GM18951 (cell line): ENCODE results near the gene GPR183.

Experiments used
- POLR2A ChIP-seq: IDR thresholded peaks from 4 replicates; pipeline ENCODE4 v1.6.1; 2011; ENCODE audit warnings: mild to moderate bottlenecking; ENCODE audit not compliant: insufficient read length, insufficient read depth; ENCODE audit errors: extremely low read depth
- in situ Hi-C: fragments of 300-500 bp; cut with MboI; formaldehyde crosslinking; loops from one replicate; pipeline ENCODE4 v1.12.0; 2022; ENCODE audit warnings: low sequenced_read_pairs, mixed read lengths, inconsistent platforms; ENCODE audit not compliant: unreplicated experiment

The GPR183 gene

GRCh38 chr13:99307247-99307646, at the start of gene GPR183:
Gene GPR183, minus strand, starts transcription at chr13:99307399. Its CDS starts 11,254 bp downstream, at chr13:99296145.
- TF ChIP-seq POLR2A, result no peak
- in situ Hi-C loops, result no loop called here

GRCh38 chr13:99356262-99357091, 49.3 kb upstream of the GPR183 start:
- TF ChIP-seq POLR2A, result no peak
- in situ Hi-C loops, result no loop called here

- in situ Hi-C loops, result no loop called here
- no peak for TF ChIP-seq POLR2A
Observed at GRCh38 chr13:99356012-99356261, 48.7 kb upstream of the GPR183 start.

GRCh38 chr13:99355267-99356011, 48.2 kb upstream of the GPR183 start:
- in situ Hi-C loops, result no loop called here
- TF ChIP-seq POLR2A, result no peak

- in situ Hi-C loops, result no loop called here
- no peak for TF ChIP-seq POLR2A
Observed at GRCh38 chr13:99354371-99354951, 47.3 kb upstream of the GPR183 start.

GRCh38 chr13:99353836-99354235, 46.6 kb upstream of the GPR183 start:
- in situ Hi-C loops, result no loop called here
- no peak for TF ChIP-seq POLR2A

- no peak for TF ChIP-seq POLR2A
- in situ Hi-C loops, result no loop called here
Observed at GRCh38 chr13:99353246-99353600, 46.0 kb upstream of the GPR183 start.

- in situ Hi-C loops, result no loop called here
- no peak for TF ChIP-seq POLR2A
Observed at GRCh38 chr13:99352351-99353245, 45.4 kb upstream of the GPR183 start.

GRCh38 chr13:99351772-99352171, 44.6 kb upstream of the GPR183 start:
- no peak for TF ChIP-seq POLR2A
- in situ Hi-C loops, result no loop called here

GRCh38 chr13:99350191-99350590, 43.0 kb upstream of the GPR183 start:
- in situ Hi-C loops, result no loop called here
- TF ChIP-seq POLR2A, result no peak

- in situ Hi-C loops, result no loop called here
- no peak for TF ChIP-seq POLR2A
Observed at GRCh38 chr13:99347911-99348451, 40.8 kb upstream of the GPR183 start.

- TF ChIP-seq POLR2A, result no peak
Observed at GRCh38 chr13:99347335-99347878, 40.2 kb upstream of the GPR183 start.

More at GRCh38 chr13:99347335-99347878, 40.2 kb upstream of the GPR183 start:
- in situ Hi-C loops, result no loop called here
